ENCODE measurements around the gene DNHD1. TPM values are rescaled to one million over a fixed set of nuclear protein-coding genes. Genes with fewer than 3 reads are reported as not detected.

The DNHD1 gene
- total RNA-seq, 1 experiment from 2014 or later = 11.5 TPM

Other genes starting within 250 kb of the DNHD1 start
- gene CCKBR, start 237.4 kb upstream of the DNHD1 start, total RNA-seq (2021) = 6.1 to 7.4 TPM (median 7.1 TPM) in 3 replicates
- 27.3 to 41.5 TPM (median 28.0 TPM) in 3 replicates for gene CAVIN3, start 176.8 kb upstream of the DNHD1 start, total RNA-seq (2021)
- 4.4 to 6.6 TPM (median 5.6 TPM) in 3 replicates for gene SMPD1, start 106.8 kb upstream of the DNHD1 start, total RNA-seq (2021)
- gene APBB1, start 78.2 kb upstream of the DNHD1 start, total RNA-seq (2021) = 32.1 to 33.1 TPM (median 32.7 TPM) in 3 replicates
- gene HPX, start 56.3 kb upstream of the DNHD1 start, total RNA-seq (2021) = 1.4 to 2.4 TPM (median 1.7 TPM) in 3 replicates
- gene TRIM3, start 23.3 kb upstream of the DNHD1 start, total RNA-seq (2021) = 16.6 to 21.3 TPM (median 19.0 TPM) in 3 replicates
- gene ARFIP2, start 15.9 kb upstream of the DNHD1 start, total RNA-seq (2021) = 46.0 to 53.1 TPM (median 46.1 TPM) in 3 replicates
- 35.8 to 42.6 TPM (median 36.1 TPM) in 3 replicates for gene TIMM10B, start 15.8 kb upstream of the DNHD1 start, total RNA-seq (2021)
- gene RRP8, start 106.3 kb downstream of the DNHD1 start, total RNA-seq (2021) = 12.5 to 15.0 TPM (median 14.6 TPM) in 3 replicates
- gene ILK, start 106.5 kb downstream of the DNHD1 start, total RNA-seq (2021) = 97.7 to 112 TPM (median 110 TPM) in 3 replicates
- 165 to 186 TPM (median 178 TPM) in 3 replicates for gene TAF10, start 114.9 kb downstream of the DNHD1 start, total RNA-seq (2021)
- 36.2 to 51.4 TPM (median 44.8 TPM) in 3 replicates for gene TPP1, start 122.1 kb downstream of the DNHD1 start, total RNA-seq (2021)
- gene DCHS1, start 158.5 kb downstream of the DNHD1 start, total RNA-seq (2021) = 11.5 to 14.2 TPM (median 12.6 TPM) in 3 replicates
- gene MRPL17, start 186.1 kb downstream of the DNHD1 start, total RNA-seq (2021) = 68.1 to 77.1 TPM (median 70.1 TPM) in 3 replicates